HG02798 (cell line): ENCODE measurements around the gene KRTAP12-1.
"Not testable (repeated sequence)": the region's sequence is repeated elsewhere in the genome, so short reads cannot be mapped to it uniquely, and the experiment has no call there.

ENCODE experiments used
- ATAC-seq: cut with Tn5 transposase; IDR thresholded peaks from one replicate; pipeline ENCODE4 v1.9.1; 2021; ENCODE audit warnings: mild to moderate bottlenecking; ENCODE audit not compliant: unreplicated experiment, poor library complexity

Gene KRTAP12-1

GRCh38 chr21:44649521-44650100 lies 32.4 kb downstream of the KRTAP12-1 start:
- no peak for ATAC-seq

- ATAC-seq, result no peak
Observed at GRCh38 chr21:44648557-44649311, 33.2 kb downstream of the KRTAP12-1 start.

DNA sequence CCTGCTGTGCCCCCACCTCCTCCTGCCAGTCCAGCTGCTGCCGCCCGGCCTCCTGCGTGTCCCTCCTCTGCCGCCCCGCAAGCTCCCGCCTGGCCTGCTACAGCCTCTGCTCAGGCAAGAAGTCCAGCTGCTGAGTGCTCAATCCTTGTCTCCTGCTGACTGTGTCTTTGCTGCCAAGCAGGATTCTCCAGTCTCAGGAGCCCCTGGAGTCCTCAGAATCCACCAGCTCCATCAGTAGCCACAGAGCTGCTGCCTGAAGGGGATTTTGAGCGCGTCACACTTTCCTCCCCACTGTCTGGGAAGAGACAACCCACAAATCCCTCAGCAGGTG lies 34.8 kb downstream of the KRTAP12-1 start:
- no peak for ATAC-seq

GRCh38 chr21:44646366-44647221 lies 35.4 kb downstream of the KRTAP12-1 start, which contains the start of gene KRTAP10-11:
Gene KRTAP10-11, plus strand, starts transcription at chr21:44646414. Its CDS starts 45 bp downstream, at chr21:44646459.
- ATAC-seq, result not testable (repeated sequence)

- ATAC-seq, result no peak
Observed at GRCh38 chr21:44644878-44645277, 37.1 kb downstream of the KRTAP12-1 start.

DNA sequence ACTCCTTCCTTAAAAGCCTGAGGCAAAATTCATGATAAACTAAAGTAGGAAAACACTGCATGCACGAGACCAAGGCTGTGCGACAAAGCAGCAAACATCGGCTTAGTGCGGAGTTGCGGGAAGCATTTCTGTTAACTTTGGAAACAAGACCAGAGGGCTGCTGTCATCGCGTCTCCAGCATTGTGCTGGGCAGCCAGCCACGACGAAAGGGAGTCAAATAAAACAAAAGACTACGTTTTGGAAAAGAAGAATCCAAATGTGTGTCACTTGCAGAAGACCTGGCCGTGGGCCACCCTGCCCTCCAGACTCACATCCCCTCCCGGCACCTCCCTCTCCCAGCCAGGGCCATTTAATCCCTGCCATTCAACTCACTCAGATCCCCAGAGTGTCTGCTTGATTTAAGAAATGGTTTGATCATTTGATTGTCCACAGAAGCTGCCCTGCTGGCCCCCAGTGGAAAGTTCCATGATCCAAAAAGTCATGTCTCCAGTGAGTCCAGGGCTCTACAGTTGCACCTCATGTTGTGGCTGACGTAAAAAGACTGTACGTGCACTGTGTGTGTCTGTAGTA lies 38.1 kb downstream of the KRTAP12-1 start:
- ATAC-seq, result no peak

GRCh38 chr21:44640761-44641160 lies 41.2 kb downstream of the KRTAP12-1 start:
- ATAC-seq, result no peak

DNA sequence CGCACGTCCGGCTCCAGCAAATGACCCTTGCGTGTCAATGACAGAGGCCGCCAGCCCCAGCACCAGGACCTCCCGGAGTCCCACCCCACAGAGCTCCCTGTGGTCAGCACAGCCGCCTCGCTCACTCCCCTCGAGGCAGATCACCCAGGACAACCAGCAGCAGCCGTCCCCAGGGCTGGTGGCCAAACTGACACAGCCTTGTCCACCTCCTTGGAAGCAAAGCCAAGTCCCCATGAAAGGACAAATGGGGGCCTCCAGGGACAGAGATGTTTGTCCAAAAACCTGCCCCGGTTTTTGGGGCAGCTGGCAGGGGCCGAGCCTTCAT lies 42.7 kb downstream of the KRTAP12-1 start:
- no peak for ATAC-seq

DNA sequence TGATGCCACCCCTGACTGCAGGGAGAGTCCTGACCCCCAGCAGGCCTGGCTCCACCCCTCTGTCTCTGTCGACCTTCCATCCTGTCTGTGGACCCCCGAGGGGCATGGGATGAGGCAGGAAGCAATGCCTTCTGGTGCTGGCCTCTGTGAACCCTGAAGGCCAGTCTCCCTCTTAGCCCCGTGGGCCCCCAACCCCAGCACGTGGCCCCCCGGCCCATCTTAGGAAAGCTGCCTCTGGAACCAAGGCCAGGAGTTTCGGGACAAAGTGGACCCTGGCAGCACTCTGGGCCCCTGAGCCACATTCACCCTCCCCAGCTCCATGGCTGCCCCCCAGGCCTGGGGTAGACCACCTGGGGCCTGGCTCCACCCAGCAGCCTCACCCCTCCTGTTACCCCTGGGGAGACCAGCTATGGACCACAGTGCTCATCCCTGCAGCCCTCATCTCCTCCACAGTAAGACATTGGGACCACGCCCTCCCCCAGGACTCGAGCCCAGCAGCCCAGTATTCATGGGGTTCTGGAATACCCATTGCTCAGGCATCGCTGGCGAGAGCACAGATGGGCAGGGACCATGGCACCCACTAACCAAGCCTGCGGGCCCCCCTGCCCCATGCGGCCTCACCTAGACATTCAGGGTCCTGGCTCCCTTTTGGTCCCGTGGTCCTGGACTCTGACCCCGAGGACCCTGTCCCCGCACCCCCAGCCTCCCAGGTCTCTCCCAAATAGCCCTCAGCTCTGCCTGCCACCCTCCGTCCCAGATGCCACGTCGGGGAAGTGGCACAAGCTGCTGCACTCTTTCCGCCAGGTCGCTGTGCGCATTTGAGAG lies 43.2 kb downstream of the KRTAP12-1 start:
- not testable (repeated sequence) for ATAC-seq

- ATAC-seq, result not testable (repeated sequence)
Observed at GRCh38 chr21:44637851-44638348, 44.1 kb downstream of the KRTAP12-1 start.

DNA sequence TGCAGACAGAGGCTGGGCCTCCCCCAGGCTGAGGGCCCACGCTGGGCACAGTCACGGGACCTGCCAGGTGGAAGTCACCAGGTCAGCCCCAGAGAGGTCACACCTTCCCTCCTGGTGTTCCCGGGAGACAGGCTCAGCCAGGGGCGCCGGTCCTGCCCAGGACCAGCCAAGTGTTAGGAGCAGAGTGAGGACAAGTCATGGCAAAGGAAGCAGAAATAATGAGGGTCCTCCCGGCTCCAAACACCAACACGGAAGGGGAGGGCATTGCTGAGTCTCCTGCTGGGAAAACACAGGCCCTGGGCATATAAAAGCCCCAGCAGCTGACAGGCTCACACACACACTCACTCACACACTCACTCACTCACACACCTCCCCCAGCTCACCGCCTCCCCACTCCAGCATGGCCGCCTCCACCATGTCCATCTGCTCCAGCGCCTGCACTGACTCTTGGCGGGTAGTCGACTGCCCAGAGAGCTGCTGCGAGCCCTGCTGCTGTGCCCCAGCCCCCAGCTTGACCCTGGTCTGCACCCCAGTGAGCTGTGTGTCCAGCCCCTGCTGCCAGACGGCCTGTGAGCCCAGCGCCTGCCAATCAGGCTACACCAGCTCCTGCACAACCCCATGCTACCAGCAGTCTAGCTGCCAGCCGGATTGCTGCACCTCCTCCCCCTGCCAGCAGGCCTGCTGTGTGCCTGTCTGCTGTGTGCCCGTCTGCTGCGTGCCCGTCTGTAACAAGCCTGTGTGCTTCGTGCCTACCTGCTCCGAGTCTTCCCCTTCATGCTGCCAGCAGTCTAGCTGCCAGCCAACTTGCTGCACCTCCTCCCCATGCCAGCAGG lies 44.7 kb downstream of the KRTAP12-1 start, which contains the start of gene KRTAP10-10:
Gene KRTAP10-10, plus strand, starts transcription at position 339 of the 833 bp plus-strand sequence. Its CDS starts 62 bp downstream, at position 401.
- no peak for ATAC-seq

DNA sequence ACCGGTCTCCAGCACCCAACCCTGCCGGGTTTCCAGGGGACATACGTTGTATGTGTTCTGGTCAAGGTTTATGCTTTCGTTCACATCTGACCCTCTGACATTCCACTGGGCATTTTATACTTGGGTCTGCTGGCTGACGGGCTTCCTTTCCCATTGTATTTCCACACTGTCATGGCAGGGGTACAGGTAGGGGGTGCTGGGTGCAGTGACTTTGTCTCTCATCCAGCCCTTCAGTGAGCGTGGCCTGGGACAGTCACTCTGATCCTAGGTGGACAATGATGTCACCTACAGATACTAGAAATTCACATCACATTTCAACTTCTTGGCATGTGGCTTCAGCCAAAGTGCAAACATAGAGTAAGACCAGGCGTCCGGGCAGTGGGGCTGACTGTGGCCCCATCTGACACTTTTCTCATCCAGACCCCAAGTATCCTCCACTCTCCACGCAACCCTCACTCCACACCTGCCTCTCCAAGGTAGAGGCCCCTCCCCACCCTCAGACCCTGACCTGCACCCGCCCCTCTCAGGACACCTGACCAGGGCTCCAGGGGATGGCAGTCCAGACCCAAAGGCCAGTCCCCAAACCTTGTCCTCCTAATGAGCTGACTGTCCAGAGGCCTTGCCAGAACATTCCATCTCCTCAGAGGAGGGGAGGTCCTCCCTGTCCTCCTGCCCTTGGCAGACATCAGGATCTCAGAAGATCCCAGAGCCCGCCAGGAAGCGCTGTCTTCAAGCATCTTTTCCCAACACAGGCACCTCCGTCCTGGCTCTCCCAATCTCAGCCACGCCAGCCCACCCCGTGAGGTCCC lies 45.5 kb downstream of the KRTAP12-1 start:
- no peak for ATAC-seq

- ATAC-seq, result no peak
Observed at GRCh38 chr21:44632067-44632466, 49.9 kb downstream of the KRTAP12-1 start.
